Left lobe of liver (tissue), 2 donors: ENCODE data around the gene RHOD. TPM values are rescaled to one million over a fixed set of nuclear protein-coding genes. Genes with fewer than 3 reads are reported as not detected.

Experiments used
- ATAC-seq: fragments of 200-7000 bp; cut with Tn5 transposase; one replicate; pipeline ENCODE4 v1.9.1; 2020; ENCODE audit warnings: mild to moderate bottlenecking, moderate library complexity
- DNase-seq: peaks from one replicate; pipeline ENCODE4 v3.0.0-alpha.2; 2020; ENCODE audit warnings: low spot score
- total RNA-seq: library from RNA; stranded (reverse); gene quantifications from one replicate; pipeline ENCODE4 v1.2.1, GENCODE V29; 2021
- donor health status: DM: no; HTN: no; CAD: no; lungs with moderate emphysema.
- donor health status: DM: no; HTN: yes; CAD: no.

Gene RHOD
- total RNA-seq, 1 donor from 2014 or later, result 23.2 TPM

DNA sequence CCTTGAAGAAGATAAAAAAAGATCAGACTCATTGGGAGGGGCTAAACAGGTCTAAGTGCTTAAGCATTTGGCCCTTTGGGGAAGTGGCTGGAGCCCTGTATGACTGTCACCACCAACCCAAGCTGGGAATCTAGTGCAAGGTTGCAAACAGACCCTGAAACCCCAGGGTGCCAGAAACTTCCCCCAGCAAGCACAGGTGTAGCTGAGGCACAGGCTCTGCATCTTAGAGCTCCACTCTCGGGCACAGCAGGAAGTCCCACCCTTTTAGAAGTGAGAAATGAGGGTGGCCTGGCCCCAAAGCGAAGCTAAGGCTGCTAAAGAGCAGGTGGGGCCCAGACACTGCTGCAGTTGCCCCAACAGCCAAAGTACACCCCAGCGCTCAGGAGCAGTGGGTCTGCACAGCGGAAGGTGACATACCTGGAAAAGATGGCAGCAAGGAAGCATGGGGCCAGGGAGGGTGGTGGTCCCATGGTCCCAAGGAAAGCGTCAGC lies 56.6 kb downstream of the RHOD start:
- DNase-seq (no peak), ATAC-seq (no peak)

DNA sequence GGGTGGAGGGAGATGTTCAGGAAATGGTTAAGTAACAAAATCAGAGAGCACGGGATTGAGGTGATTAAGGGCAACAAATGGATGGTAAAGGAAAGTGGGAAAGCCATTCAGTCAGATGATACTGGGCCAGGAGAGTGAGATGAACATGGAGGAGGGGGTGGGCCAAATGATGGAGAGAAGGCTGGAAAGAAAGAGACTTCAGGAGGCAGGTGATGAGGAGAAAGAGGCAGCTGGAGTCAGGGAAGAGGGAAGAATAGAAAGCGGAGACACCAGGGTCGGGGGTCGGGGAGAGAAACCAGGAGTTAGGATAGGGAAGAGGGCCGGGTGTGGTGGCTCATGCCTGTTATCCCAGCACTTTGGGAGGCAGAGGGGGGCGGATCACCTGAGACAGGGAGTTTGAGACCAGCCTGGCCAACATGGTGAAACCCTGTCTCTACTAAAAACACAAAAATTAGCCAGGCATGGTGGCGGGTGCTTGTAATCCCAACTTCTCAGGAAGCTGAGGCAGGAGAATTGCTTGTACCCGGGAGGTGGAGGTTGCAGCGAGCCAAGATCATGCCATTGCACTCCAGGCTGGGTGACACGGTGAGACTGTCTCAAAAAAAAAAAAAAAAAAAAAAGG lies 57.7 kb downstream of the RHOD start:
- ATAC-seq (no peak), DNase-seq (no peak)

DNA sequence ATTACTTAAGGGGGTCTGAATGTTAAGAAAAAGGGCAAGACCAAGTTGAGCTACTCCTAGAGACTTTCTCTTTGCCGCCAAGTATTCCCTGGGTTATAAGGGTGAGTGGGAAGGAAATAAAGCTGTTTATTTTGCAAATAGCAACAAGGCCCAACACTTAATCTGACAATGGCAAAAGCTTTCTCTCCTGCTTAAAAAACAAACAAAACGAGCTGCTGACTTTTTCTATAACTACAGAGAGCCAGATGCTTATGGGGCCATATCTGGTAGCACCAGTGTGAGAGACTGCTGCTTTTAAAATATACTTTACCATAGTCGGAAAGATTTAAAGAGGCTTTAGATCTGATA lies 60.1 kb downstream of the RHOD start:
- DNase-seq (no peak), ATAC-seq (no peak)

DNA sequence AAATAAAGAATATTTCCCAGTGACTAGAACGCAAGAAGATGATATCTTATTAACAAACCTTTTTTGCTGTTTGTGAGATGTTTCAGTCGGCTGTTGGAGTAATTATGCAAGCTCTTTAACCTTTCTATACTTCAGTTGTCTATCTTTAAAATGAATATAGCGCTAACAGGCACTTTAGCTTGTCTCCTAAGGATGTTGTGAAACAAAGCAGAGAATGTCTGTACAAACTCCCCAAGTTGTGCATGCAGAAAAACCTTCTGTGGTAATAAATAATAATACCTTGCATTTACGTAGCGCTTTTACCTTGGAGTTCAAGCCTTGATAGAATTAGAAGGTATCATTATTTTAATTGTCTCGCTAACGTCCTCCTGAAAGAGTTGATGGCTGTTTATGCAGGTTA lies 60.5 kb downstream of the RHOD start:
- no peak for ATAC-seq
- DNase-seq, result no peak

DNA sequence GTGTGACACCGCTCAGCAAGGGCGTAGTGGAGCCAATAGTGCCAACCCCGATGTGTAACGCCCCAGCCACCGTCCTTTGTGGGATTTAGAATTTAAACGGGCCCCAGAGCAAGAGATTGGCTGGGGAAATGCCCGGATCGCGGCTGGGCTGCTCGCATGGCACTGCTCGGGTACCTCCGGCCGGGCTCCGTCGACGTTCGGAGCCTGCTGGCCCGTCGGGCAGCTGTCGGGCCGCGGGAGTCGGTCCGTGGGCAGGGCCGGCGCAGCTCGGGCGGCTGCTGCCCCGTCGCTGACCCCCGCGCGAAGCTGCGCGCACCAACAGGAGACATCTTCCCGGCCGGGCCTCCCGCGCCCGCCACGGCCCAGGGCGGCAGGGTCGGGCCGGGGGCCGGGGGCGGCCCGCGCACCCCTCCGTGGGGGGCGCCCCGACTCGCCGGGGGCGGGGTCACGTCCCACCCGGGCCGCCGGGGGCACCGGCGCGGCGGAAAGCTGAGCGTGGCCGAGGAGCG lies 61.1 kb downstream of the RHOD start:
- ATAC-seq (peak; percentile 6), DNase-seq (peak; percentile 62)

DNA sequence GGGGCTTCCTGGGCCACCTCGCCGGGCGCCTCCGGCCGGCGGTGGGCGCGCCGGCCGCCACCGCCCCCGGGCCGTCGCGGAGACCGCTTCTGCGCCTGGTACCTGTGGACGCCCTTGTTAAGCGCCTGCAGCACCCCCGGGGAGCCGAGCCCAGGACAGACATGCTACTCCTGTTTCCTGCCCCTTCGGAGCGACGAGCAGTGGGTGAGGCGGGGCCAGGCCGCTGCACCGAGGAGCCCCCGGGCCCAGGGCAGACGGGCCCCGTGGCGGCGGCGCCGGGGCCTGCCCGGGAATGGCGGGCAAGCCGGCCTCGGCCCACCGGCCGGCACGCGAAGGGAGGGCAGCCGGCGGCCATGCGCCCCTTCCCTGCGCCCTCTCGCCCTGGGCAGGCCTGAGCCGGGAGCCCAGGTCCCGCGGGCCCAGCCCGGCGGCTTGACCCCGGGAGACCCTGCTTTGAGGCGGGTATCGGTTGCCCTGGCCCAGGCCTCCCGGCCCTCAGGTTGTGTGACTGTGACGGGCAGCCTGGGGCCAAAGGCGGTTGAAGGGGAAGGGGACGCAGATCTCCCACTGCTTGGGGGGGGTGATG lies 61.6 kb downstream of the RHOD start:
- ATAC-seq, result peak; percentile 37

DNA sequence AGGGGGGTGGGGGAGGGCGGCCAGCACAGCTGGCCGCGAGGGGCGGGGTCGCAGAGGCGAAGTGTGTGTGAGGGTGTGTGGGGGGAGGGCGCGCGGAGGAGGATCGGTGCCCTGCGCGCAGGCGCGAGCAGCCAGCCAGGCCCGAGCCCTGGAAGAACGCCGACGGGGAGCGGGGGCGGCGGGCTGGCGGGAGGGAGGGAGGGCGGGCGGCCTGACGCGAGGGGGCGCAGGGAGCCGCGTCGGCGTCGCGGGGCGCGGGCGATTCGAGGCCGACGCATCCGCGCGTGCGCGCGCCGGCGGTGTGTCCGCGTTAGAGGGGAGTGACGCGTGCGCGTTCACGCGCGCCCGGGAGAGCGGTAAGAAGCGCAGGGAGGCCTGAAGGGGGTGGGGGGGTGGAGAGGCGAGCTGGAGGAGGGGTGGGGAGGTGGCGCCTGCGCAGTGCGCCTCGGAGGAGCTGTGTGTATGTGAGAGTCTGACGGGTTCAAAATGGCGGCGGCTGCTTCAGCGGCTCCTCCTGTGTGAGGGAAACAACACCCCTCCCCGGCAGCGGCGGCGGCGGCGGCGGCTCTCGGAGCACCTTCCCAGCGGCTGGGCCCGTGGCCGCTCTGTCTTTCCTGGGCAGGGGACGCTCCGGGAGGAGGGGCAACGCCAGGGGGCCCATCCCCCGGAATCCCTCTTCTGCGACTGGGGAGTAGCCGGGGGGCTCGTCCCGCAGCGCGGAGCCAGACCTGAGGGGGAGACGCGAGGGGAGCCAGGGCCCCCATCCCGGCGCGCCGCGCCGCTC lies 62.3 kb downstream of the RHOD start, which contains the start of gene KDM2A:
Gene KDM2A (plus strand): TSS at position 463 of the 784 bp plus-strand sequence. CDS start 2,054 bp downstream, outside the sequence.
- ATAC-seq, result peak; percentile 81

More for the DNA sequence above, 61.6 kb downstream of the RHOD start:
- peak; percentile 70 for DNase-seq

DNA sequence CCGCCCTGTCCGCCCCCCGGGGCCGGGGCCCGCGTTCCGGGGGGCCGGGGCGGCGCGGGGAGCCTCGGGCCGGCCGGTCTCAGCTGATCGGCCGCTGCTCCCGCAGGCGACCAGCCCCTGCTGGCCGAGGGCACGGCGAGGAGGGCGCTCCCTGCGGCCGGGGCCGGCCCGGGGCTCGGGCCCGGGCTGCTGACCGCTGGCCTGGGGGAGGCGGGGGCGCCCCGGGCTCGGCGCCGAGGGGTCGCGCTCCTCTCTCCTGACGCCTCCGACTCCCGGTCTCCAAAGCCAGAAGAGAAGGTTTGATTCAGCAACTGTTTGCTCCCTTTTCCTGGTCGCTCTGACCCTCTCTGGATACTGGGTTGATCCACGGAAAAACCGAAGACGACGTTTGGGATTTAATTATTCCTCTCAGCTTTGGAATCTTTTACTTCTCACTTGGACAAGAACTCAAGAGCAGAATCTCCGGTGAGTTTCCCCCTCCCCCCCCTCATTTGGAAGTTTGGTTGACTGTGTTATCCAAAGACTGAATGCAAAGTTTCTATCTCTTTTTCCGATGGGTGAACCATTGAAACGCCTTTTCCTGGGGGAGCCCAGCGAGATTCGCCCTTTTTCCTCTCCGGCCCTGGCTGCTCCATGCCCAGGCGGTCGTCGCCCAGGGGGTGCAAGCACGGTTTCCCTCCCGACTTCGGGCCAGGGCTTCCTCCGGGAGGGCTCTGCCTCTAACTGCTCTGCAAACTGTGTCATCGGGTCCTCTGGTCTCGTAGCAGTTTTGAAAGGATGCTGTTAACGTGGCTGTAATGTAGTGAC lies 63.1 kb downstream of the RHOD start:
- peak; percentile 57 for DNase-seq
- ATAC-seq, result no peak

More for the DNA sequence above, 62.3 kb downstream of the RHOD start, which contains the start of gene KDM2A:
- peak; percentile 99 for DNase-seq

DNA sequence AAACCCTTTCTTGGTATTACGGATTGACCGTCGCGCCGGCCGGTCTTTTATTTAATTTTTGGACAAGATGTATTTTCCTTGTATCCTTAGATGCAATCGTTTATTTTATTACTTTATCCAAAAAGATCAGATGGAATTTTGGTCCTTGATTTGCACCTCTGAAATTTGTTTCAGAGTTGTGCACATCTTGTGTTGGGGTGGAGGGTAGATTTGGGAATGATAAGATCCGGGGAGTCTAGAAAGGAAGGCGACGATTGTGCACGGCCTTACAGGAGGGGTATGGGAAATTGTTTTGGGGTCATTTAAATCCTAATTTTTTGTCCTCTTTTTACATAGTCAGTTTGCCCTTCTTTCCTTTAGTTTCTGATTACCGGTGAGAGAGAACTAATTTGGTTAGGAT lies 63.8 kb downstream of the RHOD start:
- no peak for ATAC-seq
- DNase-seq, result no peak

DNA sequence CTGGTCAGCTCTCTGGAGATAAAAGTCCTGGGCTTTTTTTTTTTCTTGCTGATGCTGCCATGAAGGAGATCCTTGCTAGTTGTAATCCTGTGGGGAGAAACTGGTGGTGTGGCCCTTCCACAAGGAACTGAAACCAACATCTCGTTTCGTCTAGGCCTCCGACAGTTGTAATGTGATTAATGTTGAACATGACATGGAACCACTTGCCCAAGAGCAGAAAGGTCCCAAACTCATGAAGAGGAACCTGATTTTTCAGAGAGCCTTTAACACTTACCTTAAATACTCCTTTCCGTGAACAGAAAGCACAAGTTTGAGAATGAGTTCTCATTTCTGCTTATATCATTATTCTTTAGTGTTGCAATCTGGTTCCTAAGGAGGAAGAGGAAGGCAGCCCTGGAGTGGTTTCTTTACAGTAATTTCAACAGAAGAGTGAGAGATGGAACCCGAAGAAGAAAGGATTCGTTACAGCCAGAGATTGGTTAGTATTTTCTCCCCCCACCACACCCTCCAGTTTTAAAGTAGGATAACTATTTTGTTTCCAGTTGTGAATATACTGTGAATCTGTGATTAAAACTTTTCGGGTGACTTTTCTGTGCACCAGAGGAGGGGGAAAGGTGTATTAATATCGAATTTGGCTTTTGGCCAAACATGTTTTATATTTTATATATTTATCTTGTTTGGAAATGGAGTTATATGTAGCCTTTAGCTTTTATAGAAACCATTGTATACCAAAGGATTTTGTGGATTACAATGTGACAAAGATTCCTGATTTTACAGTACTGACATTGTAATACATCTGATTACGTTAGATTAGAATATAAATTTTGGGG lies 64.4 kb downstream of the RHOD start:
- no peak for ATAC-seq

More for the DNA sequence above, 64.4 kb downstream of the RHOD start:
- no peak for DNase-seq

Other genes with a start within 250 kb of the RHOD start
- gene RCE1, start 213.4 kb upstream of the RHOD start, total RNA-seq, result 3.2 TPM
- 1.1 TPM for gene LRFN4, start 199.8 kb upstream of the RHOD start, total RNA-seq
- 392 TPM for gene PC, start 98.5 kb upstream of the RHOD start, total RNA-seq
- not detected for gene C11orf86, start 81.5 kb upstream of the RHOD start, total RNA-seq
- 4.8 TPM for gene SYT12, start 33.7 kb upstream of the RHOD start, total RNA-seq
- gene KDM2A, start 62.4 kb downstream of the RHOD start, total RNA-seq, result 39.0 TPM
- gene GRK2, start 209.6 kb downstream of the RHOD start, total RNA-seq, result 29.0 TPM
- 9.8 TPM for gene ANKRD13D, start 232.5 kb downstream of the RHOD start, total RNA-seq
- gene SSH3, start 246.7 kb downstream of the RHOD start, total RNA-seq, result 18.2 TPM